ENCODE results near the gene ACTR3C. TPM values are rescaled to one million over a fixed set of nuclear protein-coding genes. Genes with fewer than 3 reads are reported as not detected.

ACTR3C gene
- total RNA-seq, 1 experiment from 2014 or later = 2.2 TPM

DNA sequence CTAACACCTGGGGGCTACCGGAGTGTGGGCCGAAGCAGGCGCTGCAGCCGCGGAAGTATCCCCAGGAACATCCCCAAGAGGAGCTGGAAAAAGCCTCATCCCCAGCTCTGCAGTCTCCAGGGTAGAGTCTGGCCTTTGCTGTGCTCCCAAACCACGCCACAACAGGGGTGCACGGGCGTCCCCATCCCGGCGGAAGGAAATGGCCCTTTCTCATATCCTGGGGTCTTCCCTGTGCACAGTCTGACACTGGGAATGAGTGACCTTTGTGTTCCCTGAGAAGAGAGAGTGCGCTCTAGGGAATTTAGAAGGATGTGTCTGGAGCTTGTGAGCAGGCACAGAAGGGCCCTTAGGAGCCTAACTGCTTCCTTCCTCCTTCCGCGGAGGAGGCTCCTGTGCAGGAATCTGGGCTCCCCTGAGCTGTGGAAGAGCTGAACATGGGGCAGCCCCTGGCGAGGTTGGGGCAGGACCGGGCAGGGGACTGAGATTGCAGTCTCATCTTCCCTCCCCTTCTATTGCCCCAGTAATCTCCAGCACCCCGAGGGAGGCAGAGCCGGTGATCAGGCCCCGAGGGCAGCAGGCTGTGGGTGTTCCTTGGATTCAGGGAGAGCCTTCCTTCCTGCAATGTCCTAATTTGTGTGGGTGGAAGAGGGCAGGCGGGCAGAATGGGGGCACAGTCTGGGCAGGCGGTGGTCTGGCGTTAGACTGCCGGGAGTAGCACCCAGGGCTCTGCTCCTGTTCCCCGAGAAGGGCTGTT lies 46.6 kb upstream of the ACTR3C start:
- peaks cover 41 to 55% of the 10 kb centered on the region in 2 experiments for H3K4me1 Mint-ChIP-seq
- peak overlapping the region; percentile 48 for H3K18ac ChIP-seq (ENCODE audit: insufficient read length, low read depth, low read length)
- no peak overlapping the region for H2BK20ac ChIP-seq (ENCODE audit: low read depth, low read length, poor library complexity, severe bottlenecking)
- WGBS (ENCODE audit: extremely low coverage, insufficient read length, low lambda C conversion rate) = no CpG with 5 or more reads among the region's 23 CpGs
- no peak overlapping the region for H2BK12ac ChIP-seq (ENCODE audit: insufficient read length, low read depth, low read length)
- H3K27ac Mint-ChIP-seq = peak overlapping the region; percentile 98 to 100 (median 99)
- H3K23me2 ChIP-seq (ENCODE audit: insufficient read length, low read depth, low read length, poor library complexity, severe bottlenecking) = peaks cover 16% of the 10 kb centered on the region
- TF ChIP-seq, protein P1, sequence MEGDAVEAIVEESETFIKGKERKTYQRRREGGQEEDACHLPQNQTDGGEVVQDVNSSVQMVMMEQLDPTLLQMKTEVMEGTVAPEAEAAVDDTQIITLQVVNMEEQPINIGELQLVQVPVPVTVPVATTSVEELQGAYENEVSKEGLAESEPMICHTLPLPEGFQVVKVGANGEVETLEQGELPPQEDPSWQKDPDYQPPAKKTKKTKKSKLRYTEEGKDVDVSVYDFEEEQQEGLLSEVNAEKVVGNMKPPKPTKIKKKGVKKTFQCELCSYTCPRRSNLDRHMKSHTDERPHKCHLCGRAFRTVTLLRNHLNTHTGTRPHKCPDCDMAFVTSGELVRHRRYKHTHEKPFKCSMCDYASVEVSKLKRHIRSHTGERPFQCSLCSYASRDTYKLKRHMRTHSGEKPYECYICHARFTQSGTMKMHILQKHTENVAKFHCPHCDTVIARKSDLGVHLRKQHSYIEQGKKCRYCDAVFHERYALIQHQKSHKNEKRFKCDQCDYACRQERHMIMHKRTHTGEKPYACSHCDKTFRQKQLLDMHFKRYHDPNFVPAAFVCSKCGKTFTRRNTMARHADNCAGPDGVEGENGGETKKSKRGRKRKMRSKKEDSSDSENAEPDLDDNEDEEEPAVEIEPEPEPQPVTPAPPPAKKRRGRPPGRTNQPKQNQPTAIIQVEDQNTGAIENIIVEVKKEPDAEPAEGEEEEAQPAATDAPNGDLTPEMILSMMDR (conservative IDR thresholded peaks at IDR 0.05) = no peak
- H2AFZ ChIP-seq (ENCODE audit: low read length) = no peak overlapping the region
- peaks cover 12% of the 10 kb centered on the region; the same call in 1 of the 2 replicates for H3K79me2 ChIP-seq (ENCODE audit: insufficient read depth, low read length)
- peaks cover 28 to 47% (median 43%) of the 10 kb centered on the region in 3 experiments; a peak in 6 of 7 replicates for H3K36me3 Mint-ChIP-seq (ENCODE audit: insufficient read depth in 1 of 3, low read depth in 3 of 3)
- no peak overlapping the region for H4K8ac ChIP-seq (replicated peaks; ENCODE audit: insufficient read length, low read depth, low read length)
- H3K9me3 Mint-ChIP-seq = no peaks in the 10 kb centered on the region
- no peak overlapping the region for H3K4ac ChIP-seq (ENCODE audit: low read depth, low read length)
- peak overlapping the region; percentile 73 for H3K9ac ChIP-seq (ENCODE audit: extremely low read depth, insufficient read length, low read length)
- H3K79me1 ChIP-seq (ENCODE audit: insufficient read depth, low read depth, low read length, poor library complexity, severe bottlenecking) = peaks cover 7% of the 10 kb centered on the region
- peaks cover 3% of the 10 kb centered on the region; the same call in 1 of the 2 replicates for H3K4me1 ChIP-seq (ENCODE audit: insufficient read depth, low read length)
- DNase-seq = no peak
- H4K5ac ChIP-seq (ENCODE audit: insufficient read length, low read depth, low read length) = no peak overlapping the region
- H4K20me1 ChIP-seq (ENCODE audit: control insufficient read depth, insufficient read depth, insufficient read length) = no peaks in the 10 kb centered on the region
- no peak overlapping the region for H3K27ac ChIP-seq (ENCODE audit: insufficient read length, low read depth, low read length)
- no peak overlapping the region for H3K56ac ChIP-seq (ENCODE audit: insufficient read length, low read depth, low read length)
- H4K91ac ChIP-seq (ENCODE audit: insufficient read length, low read depth, low read length) = no peak overlapping the region
- no peak overlapping the region for H2AK5ac ChIP-seq (ENCODE audit: insufficient read length, low read length)
- H3K14ac ChIP-seq (ENCODE audit: insufficient read depth, low read length) = peak overlapping the region; percentile 74
- H2BK15ac ChIP-seq (ENCODE audit: low read depth, low read length) = no peak overlapping the region
- H3T11ph ChIP-seq (ENCODE audit: low read length) = no peak overlapping the region
- no peak overlapping the region for H2BK5ac ChIP-seq (ENCODE audit: insufficient read length, low read length)
- H3K27me3 Mint-ChIP-seq (ENCODE audit: low read depth) = no peaks in the 10 kb centered on the region; the same call in none of the 2 replicates
- peak overlapping the region; percentile 68 for H3K4me2 ChIP-seq (ENCODE audit: insufficient read depth, insufficient read length, low read length)
- no peaks in the 10 kb centered on the region for H3K9me3 ChIP-seq (ENCODE audit: control insufficient read depth, low read depth, low read length)
- H3K27me3 ChIP-seq (ENCODE audit: insufficient read depth, low read length) = no peaks in the 10 kb centered on the region
- H3K23ac ChIP-seq (ENCODE audit: insufficient read length, low read depth, low read length) = no peak overlapping the region
- H3K4me3 Mint-ChIP-seq = peak overlapping the region; percentile 94 to 96
- no peak overlapping the region for H2BK120ac ChIP-seq (ENCODE audit: low read depth, low read length, poor library complexity, severe bottlenecking)

All from H9 (cell line).